ENCODE results near the gene PRTFDC1. TPM values are rescaled to one million over a fixed set of nuclear protein-coding genes. Genes with fewer than 3 reads are reported as not detected.
"Not testable (repeated sequence)": the region's sequence is repeated elsewhere in the genome, so short reads cannot be mapped to it uniquely, and the experiment has no call there.

PRTFDC1 gene
- total and polyA plus RNA-seq, 8 donors, result 1.2 to 21.6 (median 12.4) TPM; not detected in 1

GRCh38 chr10:24969841-24970281, 17.5 kb upstream of the PRTFDC1 start:
- TF ChIP-seq POLR2AphosphoS5 (IDR thresholded peaks at IDR 0.05), result no peak
- TF ChIP-seq CTCF (IDR thresholded peaks at IDR 0.05), result no peak
- TF ChIP-seq EP300 (IDR thresholded peaks at IDR 0.05), result no peak
- no peak for TF ChIP-seq POLR2A (IDR thresholded peaks at IDR 0.05)
- peak in 1 of 2 donors; percentile 49 for DNase-seq
- H3K27me3 ChIP-seq, result no peaks in the 10 kb centered on the region
- no peak overlapping the region for H3K4me3 ChIP-seq
- no peaks in the 10 kb centered on the region for H3K36me3 ChIP-seq
- peaks cover 0 to 3% (median 0%) of the 10 kb centered on the region in 4 donors for H3K4me1 ChIP-seq
- intact Hi-C loops (cut with DNase I; ENCODE audit: low total_unique reads), result no loop called here
- 46 to 72% (median 64%) methylated on average over 2 of the region's 2 CpGs for WGBS, 5 donors
- H3K27ac ChIP-seq, result no peak overlapping the region
- H3K9me3 ChIP-seq, result no peaks in the 10 kb centered on the region

GRCh38 chr10:24968951-24969350, 16.5 kb upstream of the PRTFDC1 start:
- intact Hi-C loops (cut with DNase I; ENCODE audit: low total_unique reads); H3K36me3 ChIP-seq; H3K9me3 ChIP-seq; H3K4me3 ChIP-seq; H3K27ac ChIP-seq; H3K4me1 ChIP-seq; DNase-seq; H3K27me3 ChIP-seq: not testable (repeated sequence)
- WGBS, 5 donors, result 88 to 94% (median 92%) methylated on average over 11 of the region's 11 CpGs

GRCh38 chr10:24968349-24968748, 15.9 kb upstream of the PRTFDC1 start:
- Histone ChIP-seq H3K27ac (no peak overlapping the region), H3K36me3 (no peaks in the 10 kb centered on the region), H3K27me3 (no peaks in the 10 kb centered on the region), H3K4me1 (peaks cover 0 to 7% (median 4%) of the 10 kb centered on the region in 4 donors), H3K4me3 (no peak overlapping the region), H3K9me3 (no peaks in the 10 kb centered on the region)
- TF ChIP-seq EP300 (IDR thresholded peaks at IDR 0.05), result no peak
- no peak for TF ChIP-seq CTCF (IDR thresholded peaks at IDR 0.05)
- intact Hi-C loops (cut with DNase I; ENCODE audit: low total_unique reads), result no loop called here
- 85 to 96% (median 95%) methylated on average over 7 of the region's 7 CpGs for WGBS, 5 donors
- DNase-seq, result no peak

- WGBS, 5 donors, result 89 to 93% (median 92%) methylated on average over 5 of the region's 5 CpGs
- no peak for DNase-seq
- Histone ChIP-seq H3K4me3 (no peak overlapping the region), H3K27ac (no peak overlapping the region), H3K36me3 (no peaks in the 10 kb centered on the region), H3K4me1 (peaks cover 0 to 11% (median 8%) of the 10 kb centered on the region in 4 donors), H3K27me3 (no peaks in the 10 kb centered on the region), H3K9me3 (no peaks in the 10 kb centered on the region)
- intact Hi-C loops (cut with DNase I; ENCODE audit: low total_unique reads), result no loop called here
- TF ChIP-seq EP300 (IDR thresholded peaks at IDR 0.05) (no peak), POLR2AphosphoS5 (IDR thresholded peaks at IDR 0.05) (no peak), POLR2A (IDR thresholded peaks at IDR 0.05) (no peak), CTCF (IDR thresholded peaks at IDR 0.05) (no peak)
Observed at GRCh38 chr10:24966962-24967481, 14.6 kb upstream of the PRTFDC1 start.

- no peaks in the 10 kb centered on the region for H3K9me3 ChIP-seq
- no peaks in the 10 kb centered on the region for H3K36me3 ChIP-seq
- H3K27me3 ChIP-seq, result no peaks in the 10 kb centered on the region
- no peak overlapping the region for H3K4me3 ChIP-seq
- no peak overlapping the region for H3K27ac ChIP-seq
- TF ChIP-seq POLR2AphosphoS5 (IDR thresholded peaks at IDR 0.05) (no peak), EP300 (IDR thresholded peaks at IDR 0.05) (no peak), POLR2A (IDR thresholded peaks at IDR 0.05) (no peak), CTCF (IDR thresholded peaks at IDR 0.05) (no peak)
- 85 to 94% (median 90%) methylated on average over 3 of the region's 3 CpGs for WGBS, 5 donors
- no peak for DNase-seq
- peaks cover 0 to 11% (median 8%) of the 10 kb centered on the region in 4 donors for H3K4me1 ChIP-seq
- intact Hi-C loops (cut with DNase I; ENCODE audit: low total_unique reads), result no loop called here
Observed at GRCh38 chr10:24965051-24965450, 12.6 kb upstream of the PRTFDC1 start.
